Lower leg skin (tissue), 3 donors: Measurements from ENCODE around the gene GATA5.

Source experiments
- CTCF ChIP-seq, 3 donors: fragments of 450-650 bp; IDR thresholded peaks; one replicate each; pipeline ENCODE4 v1.5.1; 2016; ENCODE audit warnings: antibody characterized with exemption in 3 of 3, mild to moderate bottlenecking in 3 of 3, moderate library complexity in 2 of 3
- POLR2A ChIP-seq, 2 donors: fragments of 450-650 bp; IDR thresholded peaks; one replicate each; pipeline ENCODE4 v1.6.1; 2016 to 2017; ENCODE audit warnings: antibody characterized with exemption in 2 of 2, mild to moderate bottlenecking in 1 of 2, moderate library complexity in 1 of 2

GRCh38 chr20:62451970-62452369 is 23.8 kb downstream of the GATA5 start:
- TF ChIP-seq POLR2A (IDR thresholded peaks at IDR 0.05) (no peak), CTCF (IDR thresholded peaks at IDR 0.05) (no peak)
